Astrocyte (in vitro differentiated cells and primary cell): ENCODE results near the gene COA8.

ENCODE experiments used
- EZH2 ChIP-seq: IDR thresholded peaks from 2 replicates; pipeline ENCODE4 v1.6.1; 2012; ENCODE audit warnings: mild to moderate bottlenecking, low read length, inconsistent platforms; ENCODE audit not compliant: insufficient read depth
- TF ChIP-seq, protein P1 (sequence below): IDR thresholded peaks from 2 replicates; pipeline ENCODE4 v1.5.1; 2011; ENCODE audit warnings: low read depth, mild to moderate bottlenecking, inconsistent platforms, low read length, moderate library complexity; ENCODE audit not compliant: insufficient read depth

DNA sequence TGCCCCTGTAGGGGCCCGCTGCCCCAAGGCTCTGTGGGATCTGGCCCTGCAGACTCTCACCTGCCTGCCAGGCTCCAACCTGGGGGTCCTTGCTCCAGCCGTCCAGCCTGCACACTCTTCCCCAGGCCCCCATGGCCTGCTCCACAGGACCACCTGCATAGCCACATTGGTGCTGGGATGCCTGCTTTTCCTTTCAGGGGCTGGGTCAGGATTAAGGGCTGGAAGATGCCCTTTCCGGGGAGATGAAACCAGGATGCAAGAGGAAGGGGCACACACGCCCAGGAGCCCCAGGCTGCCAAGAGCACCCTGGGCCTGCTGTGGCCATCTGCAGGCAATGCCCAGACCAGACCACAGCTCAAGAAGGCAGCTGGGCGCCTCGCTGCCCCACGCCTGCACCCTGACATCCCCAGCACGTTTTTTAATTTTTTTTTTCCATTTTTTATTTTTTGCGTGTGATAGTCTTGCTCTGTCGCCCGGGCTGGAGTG is 15.3 kb upstream of the COA8 start:
- TF ChIP-seq, protein P1, sequence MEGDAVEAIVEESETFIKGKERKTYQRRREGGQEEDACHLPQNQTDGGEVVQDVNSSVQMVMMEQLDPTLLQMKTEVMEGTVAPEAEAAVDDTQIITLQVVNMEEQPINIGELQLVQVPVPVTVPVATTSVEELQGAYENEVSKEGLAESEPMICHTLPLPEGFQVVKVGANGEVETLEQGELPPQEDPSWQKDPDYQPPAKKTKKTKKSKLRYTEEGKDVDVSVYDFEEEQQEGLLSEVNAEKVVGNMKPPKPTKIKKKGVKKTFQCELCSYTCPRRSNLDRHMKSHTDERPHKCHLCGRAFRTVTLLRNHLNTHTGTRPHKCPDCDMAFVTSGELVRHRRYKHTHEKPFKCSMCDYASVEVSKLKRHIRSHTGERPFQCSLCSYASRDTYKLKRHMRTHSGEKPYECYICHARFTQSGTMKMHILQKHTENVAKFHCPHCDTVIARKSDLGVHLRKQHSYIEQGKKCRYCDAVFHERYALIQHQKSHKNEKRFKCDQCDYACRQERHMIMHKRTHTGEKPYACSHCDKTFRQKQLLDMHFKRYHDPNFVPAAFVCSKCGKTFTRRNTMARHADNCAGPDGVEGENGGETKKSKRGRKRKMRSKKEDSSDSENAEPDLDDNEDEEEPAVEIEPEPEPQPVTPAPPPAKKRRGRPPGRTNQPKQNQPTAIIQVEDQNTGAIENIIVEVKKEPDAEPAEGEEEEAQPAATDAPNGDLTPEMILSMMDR = no peak
- TF ChIP-seq EZH2 = no peak
